Putamen (tissue), 1 donor: ENCODE measurements around the gene ACER3.
"Not testable (repeated sequence)": the region's sequence is repeated elsewhere in the genome, so short reads cannot be mapped to it uniquely, and the experiment has no call there.

Experiments
- DNase-seq: peaks from one replicate; pipeline ENCODE4 v3.0.0-alpha.2; 2016; ENCODE audit warnings: low spot score

ACER3 gene

DNA sequence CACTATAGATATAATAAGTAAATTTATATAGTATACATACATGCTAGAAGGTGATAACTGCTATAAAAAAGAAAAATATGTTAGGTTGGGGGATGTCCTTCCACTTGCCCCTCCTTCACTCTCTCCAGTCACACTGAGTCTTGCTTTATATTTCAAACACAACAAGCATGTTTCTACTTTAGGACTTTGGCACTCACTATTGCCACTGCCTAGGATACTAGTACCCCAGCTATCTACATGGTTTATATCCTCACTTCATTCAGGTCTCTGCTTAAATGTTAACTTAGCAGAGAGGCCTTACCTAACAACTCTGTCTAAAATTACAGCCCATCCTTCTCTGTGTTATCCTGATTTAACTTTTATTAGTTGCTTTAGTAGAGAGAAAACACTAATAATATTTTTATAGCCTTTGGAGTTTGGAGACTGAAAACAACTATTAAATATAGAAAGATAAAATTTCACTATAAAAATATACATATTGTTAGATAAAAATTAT, 134.4 kb downstream of the ACER3 start:
- no peak for DNase-seq

DNA sequence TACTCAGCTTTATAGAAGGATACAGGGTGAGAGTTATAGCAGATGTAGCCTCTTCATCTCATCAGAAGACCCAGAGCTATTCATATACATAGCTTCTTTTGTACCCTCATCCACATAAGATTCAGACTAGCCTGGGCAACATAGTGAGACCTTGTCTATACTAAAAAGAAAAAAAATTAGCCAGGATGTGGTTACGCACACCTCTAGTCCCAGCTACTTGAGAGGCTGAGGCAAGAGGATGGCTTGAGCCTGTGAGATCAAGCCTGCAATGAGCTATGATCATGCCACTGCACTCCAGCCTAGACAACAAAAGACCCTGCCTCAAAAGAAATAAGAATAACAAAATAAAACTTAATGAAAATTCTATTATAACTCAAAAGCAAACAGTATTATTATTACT, 136.8 kb downstream of the ACER3 start:
- DNase-seq, result no peak

DNA sequence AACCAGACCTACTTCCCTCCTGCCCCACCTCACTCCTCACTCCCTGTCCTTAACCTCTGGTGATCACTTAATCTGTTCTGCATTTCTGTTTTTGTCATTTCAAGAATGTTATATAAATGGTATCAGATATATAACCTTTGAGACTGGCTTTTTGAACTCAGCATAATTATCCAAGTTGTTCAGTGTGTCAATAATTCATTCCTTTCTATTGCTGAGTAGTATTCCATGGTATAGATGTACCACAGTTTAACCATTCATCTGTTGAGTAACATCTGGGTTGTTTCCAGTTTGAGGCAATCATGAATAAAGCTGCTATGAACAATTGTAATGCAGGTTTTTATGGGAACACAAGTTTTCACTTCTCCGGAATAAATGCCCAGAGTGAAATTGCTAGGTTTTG, 138.9 kb downstream of the ACER3 start:
- DNase-seq, result no peak

DNA sequence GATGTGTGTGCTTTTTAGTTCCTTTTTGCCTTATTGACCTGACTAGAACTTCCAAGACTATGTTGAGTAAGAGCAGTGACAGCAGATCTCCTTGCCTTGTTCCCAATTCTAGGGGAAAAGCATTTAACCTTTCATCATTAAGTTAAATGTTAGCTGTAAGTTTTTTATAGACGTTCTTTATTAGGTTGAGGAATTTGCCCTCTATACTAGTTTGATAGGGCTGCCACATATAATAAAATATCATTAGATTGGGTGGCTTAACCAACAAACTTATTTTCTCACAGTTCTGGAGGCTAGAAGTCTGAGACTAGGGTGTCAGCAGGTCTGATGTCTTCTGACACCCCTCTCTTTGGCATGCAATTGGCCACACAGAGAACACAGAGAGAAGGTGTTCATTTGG, 140.9 kb downstream of the ACER3 start:
- no peak for DNase-seq

DNA sequence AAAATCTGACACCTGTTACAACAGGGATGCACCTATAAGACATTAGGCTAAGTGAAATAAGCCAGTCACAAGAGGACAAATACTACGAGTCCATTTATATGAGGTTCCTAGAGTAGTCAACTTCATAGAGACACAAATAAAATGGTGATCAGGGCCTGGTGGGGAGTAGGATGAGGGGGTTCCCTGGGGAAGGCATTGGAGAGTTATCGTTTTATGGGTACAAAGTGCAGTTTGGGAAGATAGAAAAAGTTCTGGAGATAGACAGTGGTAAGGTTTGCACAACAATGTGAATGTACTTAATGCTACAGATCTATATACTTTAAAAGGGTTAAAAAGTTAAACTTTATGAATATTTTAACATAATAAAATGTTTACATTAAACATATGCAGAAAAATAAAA, 142.1 kb downstream of the ACER3 start:
- no peak for DNase-seq

DNA sequence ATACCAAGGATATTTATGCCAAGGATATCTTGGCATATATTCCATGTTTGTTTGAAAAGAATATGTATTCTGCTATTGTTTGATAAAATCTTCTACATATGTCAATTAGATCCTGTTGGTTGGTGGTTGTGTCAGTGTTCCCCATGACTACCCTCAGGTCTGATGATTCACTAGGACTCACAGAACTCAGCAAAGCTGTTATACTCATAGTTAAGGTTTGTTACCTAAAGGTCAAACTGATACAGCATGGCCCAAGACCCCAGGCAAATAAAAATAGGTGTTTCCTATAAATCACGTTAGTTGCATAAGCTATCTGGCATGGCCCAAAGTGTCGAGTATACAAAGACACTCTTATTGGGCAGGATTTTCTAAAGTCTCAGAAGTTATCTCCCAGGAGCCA, 143.2 kb downstream of the ACER3 start:
- DNase-seq, result no peak

DNA sequence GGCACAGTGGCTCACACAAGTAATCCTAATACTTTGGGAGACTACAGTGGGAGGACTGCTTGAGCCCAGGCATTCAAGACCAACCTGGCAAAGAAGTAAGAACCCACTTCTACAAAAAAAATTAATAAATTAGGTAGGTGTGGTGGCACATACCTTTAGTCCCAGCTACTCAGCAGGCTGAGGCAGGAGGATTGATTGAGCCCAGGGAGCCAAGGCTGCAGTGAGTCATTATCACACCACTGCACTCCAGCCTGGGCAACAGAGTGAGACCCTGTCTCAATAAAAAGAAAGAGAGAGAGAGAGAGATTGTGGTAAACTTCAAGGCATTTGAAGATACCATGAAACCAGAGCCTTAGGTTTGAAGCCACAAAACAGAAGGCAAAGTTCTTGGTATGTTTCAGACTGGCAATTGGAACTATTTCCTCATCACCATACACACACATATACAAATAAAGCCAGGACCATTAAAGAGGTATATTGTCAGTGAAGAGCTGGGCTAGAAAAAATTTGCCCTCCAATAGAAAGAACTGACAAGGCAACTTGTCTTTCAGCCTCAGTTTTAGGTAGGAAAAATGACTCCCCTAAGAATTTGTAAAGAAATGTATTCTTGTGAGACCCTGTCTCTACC, 148.9 kb downstream of the ACER3 start:
- DNase-seq, result no peak

DNA sequence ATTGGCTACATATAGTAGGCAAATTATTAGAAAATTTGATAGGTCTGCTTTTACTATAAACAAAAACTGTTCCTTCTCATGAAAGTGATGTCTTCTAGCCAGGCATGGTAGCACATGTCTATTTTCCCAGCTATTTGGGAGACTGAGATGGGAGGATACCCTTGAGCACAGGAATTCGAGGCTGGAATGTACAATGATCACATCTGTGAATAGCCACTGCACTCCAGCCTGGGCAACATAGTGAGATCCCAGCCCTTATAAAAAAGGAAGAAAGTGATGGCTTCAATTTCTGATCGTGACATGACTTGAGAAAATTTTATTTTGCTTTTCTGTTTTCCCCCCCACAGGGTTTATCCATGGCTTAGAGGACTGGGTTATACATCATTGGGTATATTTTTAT, 154.0 kb downstream of the ACER3 start:
- DNase-seq, result no peak

DNA sequence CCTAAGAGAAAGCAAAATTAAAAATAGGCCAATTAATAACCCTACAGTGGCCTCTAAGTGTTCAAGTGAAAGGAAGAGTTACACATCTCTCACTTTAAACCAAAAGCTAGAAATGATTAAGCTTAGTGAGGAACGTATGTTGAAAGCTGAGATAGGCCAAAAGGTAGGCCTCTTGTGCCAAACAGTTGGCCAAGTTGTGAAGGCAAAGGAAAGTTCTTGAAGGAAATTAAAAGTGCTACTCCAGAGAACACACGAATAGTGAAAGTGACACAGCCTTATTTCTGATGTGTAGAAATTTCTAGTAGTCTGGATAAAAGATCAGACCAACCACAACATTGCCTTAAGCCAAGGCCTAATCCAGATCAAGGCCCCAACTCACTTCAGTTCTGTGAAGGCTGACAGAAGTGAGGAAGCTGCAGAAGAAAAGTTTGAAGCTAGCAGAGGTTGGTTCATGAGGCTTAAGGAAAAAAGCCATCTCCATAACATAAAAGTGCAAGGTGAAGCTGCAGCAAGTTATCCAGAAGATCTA, 157.7 kb downstream of the ACER3 start:
- not testable (repeated sequence) for DNase-seq

DNA sequence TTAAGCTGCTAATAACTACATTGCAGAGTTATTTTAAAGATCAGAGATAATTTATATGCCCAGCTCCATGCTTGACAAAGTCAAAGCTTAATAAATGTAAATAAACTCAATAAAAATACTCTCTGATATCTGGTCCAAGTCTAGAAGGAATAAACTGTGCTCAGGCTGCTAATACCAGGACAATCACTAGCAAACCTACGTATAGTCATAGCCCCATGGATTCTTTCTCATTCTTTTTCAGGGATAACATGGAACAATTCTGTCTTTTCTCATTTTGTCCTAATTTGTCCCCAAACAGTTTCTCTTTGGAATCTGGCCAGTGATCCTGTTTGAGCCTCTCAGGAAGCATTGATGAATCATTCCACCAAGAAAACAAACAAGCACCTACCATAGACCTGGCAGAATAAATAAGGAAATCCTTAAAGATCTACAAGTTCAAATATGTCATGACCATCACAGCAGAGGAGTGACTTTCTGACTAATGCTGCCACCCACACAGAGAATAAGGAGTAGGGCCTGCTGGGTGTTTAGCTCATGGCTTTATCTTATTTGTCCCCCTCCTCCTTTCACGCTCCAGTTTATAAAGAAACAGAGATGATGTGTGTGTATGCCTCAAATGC, 159.4 kb downstream of the ACER3 start:
- no peak for DNase-seq

DNA sequence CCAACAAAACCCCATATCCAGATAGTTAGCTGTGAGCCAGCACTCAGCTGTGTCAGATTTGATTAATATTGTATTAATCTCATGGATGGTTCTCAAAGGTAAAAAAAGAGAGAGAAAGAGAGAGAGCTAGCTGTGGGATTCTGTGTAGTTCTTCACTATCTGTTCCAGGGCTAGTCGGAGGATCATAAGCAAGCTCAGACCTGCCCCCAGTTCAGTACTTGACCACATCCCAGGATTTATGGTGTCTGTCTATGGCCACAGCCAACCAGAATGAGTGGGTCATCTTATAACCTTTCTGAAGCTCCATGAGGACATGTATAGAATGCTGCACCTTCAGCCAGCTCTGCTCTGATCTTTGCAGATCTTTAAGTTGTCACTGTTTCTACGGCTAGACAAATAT, 160.0 kb downstream of the ACER3 start:
- no peak for DNase-seq

DNA sequence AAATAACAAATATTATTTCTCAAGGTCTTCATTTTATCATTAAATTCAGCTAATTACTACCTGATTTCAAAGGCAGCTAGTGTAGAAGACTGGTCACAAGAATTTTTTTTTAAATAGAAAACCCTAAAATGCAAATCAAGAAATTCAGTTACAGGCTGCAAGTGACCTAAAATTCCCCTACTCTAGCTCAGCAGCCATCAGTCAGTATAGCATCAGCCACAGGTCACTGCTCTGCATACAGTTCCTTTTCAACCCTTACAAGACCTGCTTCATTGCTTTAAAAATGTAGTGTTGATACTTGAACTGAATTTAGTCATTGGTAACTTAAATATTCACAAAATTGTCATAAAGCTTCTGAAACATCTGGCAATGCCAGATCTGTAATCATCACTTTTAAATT, 164.0 kb downstream of the ACER3 start:
- no peak for DNase-seq

DNA sequence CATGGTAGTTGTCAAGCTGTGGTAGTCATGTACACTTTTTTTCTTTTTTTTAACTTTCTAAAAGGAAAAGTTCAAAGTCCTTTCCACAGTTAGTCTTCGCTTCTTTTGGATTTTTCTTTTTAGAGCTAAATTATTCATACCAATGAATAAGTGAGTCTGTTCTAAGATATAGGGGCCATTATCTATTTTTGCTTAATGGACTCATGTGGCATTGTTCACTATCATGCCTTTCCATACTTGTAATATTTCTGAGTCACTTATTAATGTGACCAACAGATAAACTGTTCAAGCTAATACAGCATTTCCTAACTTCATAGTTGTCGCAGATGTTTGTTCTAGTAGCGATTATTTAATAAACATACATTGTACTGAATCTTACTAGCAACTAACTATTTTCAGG, 165.5 kb downstream of the ACER3 start:
- no peak for DNase-seq

DNA sequence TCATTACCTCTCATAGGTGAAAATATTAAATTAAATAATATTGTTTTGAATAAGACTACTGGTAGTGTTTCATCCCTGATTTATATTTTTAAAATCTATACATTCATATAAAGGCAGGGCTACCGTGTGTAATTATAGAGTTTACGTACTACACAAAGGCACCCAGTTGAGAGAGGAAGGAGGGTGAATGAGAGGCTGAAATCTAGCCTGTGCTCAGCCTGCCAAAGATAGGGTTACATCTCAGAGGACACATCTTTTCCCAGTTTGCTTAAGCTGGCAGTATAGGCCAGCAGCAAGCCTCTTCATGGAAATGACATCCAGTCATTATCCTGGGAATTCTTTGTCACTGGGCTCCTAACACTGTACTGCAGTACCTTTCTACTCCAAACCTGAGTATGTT, 166.0 kb downstream of the ACER3 start:
- no peak for DNase-seq

DNA sequence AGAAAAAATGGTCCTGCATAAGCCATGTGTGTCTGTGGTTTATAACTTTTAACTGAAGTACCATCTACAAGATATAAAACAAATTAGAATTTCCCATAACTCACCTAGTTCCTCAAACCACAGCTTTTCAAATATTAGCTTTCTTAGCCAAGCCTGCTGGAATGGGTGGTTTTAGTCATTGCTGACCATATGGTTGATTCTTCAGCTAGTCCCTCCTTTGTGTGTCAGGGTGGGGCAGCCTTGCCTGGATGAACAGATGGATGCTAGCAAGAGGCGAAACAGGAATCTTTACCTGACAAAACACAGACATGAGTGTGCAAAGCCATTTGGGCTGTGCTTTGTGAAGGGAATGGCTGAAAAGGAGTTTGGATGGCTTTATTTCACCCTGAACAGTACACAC, 166.6 kb downstream of the ACER3 start:
- no peak for DNase-seq

DNA sequence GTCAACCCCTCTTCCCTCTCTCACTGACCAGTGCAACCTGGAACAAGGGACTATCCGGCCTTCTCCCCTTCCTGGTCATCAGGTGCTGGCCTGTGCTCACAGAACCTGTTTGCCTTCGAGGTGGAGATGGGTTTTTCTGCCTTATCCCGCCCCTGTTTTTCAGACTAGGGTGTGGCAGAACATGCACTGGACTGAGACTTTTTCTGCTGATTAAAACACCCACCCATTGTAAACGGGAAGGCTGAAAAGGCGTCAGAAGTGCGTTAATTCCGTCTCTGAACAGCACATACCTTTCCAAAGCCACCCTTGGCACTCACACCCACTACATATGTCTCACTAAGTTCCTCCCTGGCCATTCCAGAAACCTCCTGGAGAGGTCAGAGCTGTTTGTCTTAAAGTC, 169.1 kb downstream of the ACER3 start:
- no peak for DNase-seq

DNA sequence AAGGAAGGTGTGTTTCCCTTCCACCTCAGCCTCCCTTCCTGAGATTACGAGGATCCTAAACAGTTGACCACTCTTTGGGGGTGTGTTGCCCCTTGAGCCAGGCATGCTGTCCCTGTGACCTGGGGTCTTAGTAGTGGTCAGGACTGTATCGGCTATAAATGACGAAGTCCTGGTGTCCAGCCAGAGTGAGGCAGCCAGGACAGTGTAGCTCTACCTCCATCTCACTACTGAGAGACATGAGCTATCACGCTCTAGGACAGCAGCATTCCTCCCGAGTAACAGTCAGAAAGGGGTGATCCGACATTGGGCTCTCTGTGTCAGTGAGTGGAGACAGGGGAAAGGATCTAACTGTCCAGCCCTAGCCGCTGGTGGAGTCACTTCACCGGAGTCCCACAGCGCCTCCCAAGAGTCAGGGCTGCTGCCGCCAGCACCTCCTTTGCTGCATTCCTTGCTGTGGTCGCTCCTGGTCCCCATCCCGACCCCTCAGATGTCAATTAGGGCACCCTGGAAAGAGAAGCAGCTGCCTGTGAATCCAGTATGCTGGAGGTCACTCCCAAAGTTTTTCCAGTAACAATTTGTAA, 170.2 kb downstream of the ACER3 start:
- no peak for DNase-seq

DNA sequence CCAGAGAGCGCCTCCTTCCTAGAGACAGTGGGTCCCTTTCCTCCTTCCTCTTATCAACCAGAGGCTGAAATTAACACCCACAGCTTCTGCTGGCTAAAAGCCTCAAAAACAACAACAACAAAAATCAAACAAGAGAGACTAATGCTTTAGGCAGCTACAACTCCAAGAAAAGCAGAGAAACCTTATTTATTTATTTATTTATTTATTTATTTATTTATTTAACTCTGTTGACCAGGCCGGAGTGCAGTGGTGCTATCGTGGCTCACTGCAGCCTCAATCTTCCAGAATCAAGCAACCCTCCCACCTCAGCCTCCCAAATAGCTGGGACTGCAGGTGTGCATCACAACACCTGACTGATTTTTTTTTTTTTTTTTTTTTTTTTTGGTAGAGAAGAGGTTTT, 170.9 kb downstream of the ACER3 start:
- no peak for DNase-seq

DNA sequence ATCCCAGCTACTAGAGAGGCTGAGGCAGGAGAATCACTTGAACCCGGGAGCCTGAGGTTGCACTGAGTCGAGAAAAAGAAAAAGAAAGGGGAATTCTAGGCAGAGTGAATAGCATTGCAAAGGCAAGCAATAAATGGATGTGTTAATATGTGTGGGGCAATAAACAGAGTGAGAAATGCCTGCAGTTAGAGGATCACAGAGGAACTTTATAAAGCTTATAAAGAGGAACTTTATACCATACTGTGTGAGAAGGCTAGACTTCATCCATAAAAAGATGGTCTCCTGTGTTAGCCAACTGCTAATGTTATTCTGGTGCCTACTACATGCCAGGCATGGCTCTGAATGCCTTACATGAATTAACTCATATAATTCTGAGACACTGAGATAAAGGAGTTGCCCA, 174.3 kb downstream of the ACER3 start:
- DNase-seq, result no peak

DNA sequence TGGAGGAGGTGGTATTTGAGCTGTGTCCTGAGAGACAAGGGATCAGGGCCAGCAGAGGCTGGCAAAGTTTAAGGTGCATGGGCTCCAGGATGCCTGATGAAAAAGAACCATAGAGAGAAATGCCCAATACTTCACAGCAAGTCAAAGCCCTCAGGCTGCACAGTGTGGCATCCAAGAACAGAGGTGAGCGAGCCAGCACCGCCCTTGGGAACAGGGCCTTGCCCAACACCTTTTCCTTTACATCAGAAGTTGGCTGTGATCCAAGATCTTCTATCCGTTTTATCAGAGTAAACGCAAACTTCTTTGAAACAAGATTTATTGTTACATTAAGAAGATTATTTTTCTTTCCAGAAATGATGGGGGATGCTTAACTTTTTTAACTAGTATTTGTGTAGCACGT, 174.9 kb downstream of the ACER3 start:
- DNase-seq, result no peak

DNA sequence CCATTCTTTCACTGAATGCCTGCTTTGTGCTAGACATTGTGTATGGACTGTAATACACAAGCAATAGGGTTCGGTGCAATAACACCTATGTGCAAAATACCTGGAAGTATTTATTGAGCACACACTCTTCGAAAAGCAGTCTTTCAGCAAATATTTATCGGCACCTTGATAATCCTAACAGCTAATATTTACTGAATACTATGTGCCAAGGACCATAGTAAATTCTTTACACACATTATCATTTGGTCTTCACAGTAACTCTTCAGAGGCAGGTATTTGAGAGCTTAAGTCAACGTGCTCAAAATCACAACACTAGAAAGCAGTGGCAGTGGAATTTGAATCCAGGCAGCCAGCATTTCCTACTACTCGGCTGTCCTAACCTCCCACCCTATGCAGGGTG, 175.7 kb downstream of the ACER3 start:
- no peak for DNase-seq

DNA sequence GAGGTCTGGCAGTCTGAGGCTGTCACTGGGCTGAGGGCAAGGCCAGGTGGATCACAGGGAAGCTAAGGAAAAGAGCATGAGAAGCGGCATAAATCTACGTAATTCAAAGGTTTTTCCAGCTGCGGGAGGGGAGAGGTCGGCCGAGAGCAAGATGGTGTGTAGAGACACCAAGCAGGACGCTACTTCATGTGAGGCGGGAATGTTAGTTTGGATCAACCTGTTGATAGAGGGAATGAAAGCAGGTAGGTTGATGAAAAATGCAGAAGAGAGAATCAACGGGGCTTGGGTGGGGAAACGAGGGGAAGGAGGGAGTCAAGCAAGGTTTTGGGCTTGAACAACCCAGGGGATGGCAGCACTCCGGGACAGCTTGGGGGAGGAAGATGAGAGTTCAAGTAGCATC, 176.3 kb downstream of the ACER3 start:
- no peak for DNase-seq

DNA sequence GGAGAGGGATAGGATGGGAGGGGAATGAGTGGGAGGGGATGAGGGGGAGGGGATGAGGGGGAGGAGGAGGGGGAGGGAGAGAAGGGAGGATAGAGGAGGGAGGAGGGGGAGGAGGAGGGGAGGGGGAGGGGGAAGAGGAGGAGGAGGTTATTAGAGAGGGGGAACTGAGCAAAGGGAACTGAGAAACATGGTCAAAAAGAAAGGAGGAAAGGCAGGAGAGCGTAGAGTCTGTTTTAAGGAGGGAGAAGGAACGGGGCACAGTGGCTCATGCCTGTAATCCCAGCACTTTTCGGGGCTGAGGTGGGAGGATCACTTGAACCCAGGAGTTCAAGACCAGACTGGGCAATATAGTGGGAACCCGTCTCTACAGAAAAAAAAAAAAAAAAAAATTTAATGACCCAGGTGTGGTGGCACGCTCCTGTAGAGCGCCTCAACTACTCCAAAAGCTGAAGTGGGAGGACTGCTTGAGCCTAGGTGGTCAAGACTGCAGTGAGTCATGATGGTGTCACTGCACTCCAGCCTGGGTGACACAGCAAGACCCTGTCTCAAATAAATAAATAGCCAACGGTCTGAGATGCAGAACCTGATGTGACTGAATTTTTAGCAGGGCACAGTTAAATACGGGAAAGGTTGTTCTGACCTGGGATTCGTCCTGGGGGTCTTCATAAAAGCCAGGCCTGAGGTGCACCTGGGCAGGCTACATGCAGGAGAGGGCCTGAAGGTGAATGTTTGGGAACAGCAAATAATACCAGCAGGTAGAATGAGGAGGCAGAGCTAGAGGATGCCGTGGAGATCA, 177.5 kb downstream of the ACER3 start:
- DNase-seq, result no peak
